OCI-LY3 (cell line): ENCODE data around the gene NLRX1.
A peak's percentile ranks its signal among the peaks of the same experiment; 100 is the strongest.

ENCODE experiments used
- EZH2phosphoT487 ChIP-seq: fragments of 200-600 bp; shearing (Covaris generic); IDR thresholded peaks from 2 replicates; pipeline ENCODE4 v1.6.1; 2018; ENCODE audit warnings: antibody characterized with exemption, mixed run types, low read depth
- TF ChIP-seq, protein P1 (sequence below): fragments of 200-600, 300-600 bp; sonication (generic); IDR thresholded peaks from 2 replicates; pipeline ENCODE4 v1.5.1; 2014; ENCODE audit warnings: antibody characterized with exemption, low read length, low read depth

DNA sequence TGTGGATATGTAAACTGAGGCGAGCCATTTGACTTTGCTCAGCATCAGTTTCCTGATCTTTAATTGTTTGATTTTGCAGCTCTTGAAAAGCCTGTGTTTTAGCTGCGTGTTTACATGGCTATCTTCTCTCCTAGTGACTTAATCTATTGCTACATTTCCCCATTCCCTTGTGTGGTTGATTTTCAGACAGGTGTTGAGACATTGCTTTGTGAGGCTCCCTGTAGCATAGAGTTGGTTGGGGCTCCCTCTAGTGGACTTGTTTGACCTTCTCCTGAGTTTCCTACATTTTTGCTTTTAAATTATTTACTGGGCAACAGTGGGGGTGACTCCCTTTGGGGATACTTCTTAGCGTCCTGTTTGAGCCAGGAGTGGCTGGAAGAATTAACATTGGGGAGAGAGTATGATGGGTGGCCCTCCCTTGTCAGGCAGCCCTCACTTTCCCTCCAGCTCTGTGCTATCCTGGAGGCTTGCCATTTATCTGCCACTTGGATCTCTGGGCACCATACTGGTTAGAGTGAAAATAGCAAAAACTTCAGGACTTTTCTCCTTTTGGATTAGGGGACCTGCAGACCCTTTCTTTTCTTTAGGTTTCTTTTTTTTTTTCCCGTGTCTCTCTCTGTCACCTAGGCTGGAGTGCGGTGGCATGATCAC, 28.4 kb downstream of the NLRX1 start:
- TF ChIP-seq, protein P1, sequence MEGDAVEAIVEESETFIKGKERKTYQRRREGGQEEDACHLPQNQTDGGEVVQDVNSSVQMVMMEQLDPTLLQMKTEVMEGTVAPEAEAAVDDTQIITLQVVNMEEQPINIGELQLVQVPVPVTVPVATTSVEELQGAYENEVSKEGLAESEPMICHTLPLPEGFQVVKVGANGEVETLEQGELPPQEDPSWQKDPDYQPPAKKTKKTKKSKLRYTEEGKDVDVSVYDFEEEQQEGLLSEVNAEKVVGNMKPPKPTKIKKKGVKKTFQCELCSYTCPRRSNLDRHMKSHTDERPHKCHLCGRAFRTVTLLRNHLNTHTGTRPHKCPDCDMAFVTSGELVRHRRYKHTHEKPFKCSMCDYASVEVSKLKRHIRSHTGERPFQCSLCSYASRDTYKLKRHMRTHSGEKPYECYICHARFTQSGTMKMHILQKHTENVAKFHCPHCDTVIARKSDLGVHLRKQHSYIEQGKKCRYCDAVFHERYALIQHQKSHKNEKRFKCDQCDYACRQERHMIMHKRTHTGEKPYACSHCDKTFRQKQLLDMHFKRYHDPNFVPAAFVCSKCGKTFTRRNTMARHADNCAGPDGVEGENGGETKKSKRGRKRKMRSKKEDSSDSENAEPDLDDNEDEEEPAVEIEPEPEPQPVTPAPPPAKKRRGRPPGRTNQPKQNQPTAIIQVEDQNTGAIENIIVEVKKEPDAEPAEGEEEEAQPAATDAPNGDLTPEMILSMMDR: peak; percentile 90
- TF ChIP-seq EZH2phosphoT487: no peak
